NCI-H1694 treated with DMSO at 0.1 percent for 48 hours (cell line): ENCODE measurements around the gene EAF1.
"Not testable (repeated sequence)": the region's sequence is repeated elsewhere in the genome, so short reads cannot be mapped to it uniquely, and the experiment has no call there.

ENCODE experiments used
- DNase-seq: peaks from one replicate; lab custom pipeline; 2025; lab: John Stamatoyannopoulos, UW

EAF1 gene

DNA sequence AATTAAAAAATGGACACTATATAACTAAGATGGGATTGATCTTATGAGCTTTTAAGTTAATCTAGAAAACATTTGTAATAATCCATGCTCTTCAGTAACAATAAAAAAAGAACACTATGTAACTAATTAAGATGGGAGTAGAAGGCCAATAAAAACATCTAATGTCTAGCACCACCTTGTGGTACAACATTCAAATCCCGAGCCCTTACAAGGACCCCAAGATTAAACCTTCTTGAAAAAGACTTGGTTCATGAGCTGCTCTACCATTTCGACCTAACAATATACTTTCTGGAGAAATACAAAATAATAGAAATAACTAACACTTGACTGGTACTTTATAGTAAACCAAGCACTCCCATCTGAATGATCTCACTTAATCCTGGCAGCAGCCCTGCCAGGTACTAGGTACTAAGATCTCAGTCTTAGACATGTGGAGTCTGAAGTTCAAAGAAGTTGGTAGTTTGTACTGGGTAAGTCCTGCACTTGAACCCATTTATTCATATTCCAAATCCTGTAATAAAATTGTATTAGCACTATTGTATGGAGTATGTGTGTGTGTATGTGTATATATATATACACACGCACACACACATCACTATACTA is 21.8 kb upstream of the EAF1 start:
- DNase-seq, result peak; percentile 37

- DNase-seq, result no peak
Observed at GRCh38 chr3:15409239-15409638, 18.2 kb upstream of the EAF1 start.

GRCh38 chr3:15409774-15410173 is 17.6 kb upstream of the EAF1 start:
- DNase-seq, result no peak

- not testable (repeated sequence) for DNase-seq
Observed at GRCh38 chr3:15410966-15411365, 16.4 kb upstream of the EAF1 start.

DNA sequence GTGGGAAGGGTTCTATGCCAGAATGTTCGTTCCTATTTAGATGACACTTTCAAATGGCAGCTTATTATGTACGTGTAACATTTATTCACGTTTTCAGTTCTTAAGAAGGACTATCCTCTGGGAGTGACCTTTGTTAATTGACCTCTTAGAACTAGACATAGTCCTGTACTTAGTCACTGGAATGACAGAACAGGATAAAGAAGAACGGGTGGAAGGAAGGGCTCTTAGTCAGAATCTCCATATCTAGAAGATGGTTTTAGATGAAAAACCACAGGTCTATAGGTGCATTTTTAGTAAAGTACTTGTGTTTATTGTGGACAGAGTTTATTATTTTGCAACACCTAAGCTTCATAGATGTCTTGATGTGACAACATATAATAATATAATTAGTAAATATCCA is 6.5 kb upstream of the EAF1 start:
- no peak for DNase-seq

- no peak for DNase-seq
Observed at GRCh38 chr3:15426579-15427118, 749 bp upstream of the EAF1 start.

GRCh38 chr3:15427981-15428380 is 583 bp downstream of the EAF1 start:
- DNase-seq, result no peak

DNA sequence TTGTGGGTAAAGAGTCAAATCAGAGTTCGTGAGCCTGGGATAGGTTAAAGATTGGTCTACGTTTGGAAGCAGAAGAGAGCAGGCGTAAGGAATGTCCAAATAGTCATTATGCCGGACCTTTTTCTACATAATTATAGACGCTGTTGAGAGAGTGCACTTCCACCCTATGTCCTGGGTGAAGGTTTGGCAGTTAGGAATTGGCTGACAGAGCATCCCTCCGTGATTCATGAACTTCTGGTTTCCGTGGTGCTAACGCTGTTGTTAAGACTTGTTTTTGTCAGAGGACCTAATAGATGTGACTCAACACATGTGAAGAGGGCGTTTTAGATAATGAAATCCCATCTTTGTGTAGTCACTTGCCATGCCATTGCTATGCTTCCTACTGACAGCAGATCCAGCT is 1.1 kb downstream of the EAF1 start:
- no peak for DNase-seq

DNA sequence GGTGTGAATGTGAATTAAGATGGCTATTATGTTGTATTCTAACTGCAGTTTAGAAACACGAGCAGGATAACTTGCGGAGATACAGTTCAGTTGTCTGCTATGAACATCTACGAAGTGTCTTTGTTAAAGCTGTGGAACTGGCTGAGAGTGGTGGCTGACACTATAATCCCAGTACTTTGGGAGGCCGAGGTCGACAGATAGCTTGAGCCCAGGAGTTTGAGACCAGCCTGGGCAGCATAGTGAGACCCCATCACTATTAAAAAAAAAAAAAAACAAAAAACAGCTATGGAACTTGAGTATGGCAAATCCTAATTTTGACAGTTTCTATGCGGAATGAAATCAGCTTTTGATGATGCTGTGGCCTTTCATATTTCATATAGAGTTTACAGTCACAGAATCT is 1.7 kb downstream of the EAF1 start:
- no peak for DNase-seq

GRCh38 chr3:15430624-15431023 is 3.2 kb downstream of the EAF1 start:
- DNase-seq, result no peak

GRCh38 chr3:15431256-15431837 is 3.9 kb downstream of the EAF1 start:
- DNase-seq, result no peak

GRCh38 chr3:15433531-15433930 is 6.1 kb downstream of the EAF1 start:
- no peak for DNase-seq

DNA sequence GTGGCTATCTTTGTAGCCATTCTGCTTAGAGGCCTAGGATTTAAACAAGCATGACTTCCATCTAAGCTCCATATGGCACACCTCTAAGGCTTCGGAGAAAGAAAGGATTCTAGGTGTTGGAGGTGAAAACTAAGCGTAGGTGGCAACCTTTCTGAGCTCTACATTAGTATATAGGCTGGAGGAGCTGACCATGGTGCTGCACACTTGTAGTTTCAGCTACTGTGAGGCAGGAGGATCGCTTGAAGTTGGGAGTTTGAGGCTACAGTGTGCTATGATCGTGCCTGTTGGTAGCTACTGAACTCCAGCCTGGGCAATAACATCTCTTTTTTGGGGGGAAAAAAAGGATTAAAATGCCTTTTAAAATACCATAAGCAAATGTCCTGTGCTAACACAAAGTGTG is 7.4 kb downstream of the EAF1 start:
- DNase-seq, result no peak

- no peak for DNase-seq
Observed at GRCh38 chr3:15436246-15436645, 8.8 kb downstream of the EAF1 start.

DNA sequence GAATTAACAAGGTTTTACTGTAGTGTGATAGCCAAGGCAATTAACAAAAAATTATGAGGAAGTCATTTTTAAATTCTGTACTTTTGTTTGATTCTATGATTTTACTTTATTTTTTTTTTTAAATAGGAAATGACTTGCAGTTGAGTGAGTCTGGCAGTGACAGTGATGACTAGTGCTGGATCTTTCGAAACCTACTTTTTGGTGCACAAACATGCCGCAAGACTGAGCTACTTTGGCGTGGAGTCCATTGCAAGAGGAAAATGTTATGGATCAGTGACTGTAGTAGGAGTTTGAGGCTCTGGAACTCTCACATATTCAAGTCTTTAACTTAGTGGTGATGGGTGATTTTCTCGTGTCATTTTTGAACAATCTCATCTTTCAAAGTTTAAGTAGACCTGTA is 11.6 kb downstream of the EAF1 start:
- DNase-seq, result no peak

DNA sequence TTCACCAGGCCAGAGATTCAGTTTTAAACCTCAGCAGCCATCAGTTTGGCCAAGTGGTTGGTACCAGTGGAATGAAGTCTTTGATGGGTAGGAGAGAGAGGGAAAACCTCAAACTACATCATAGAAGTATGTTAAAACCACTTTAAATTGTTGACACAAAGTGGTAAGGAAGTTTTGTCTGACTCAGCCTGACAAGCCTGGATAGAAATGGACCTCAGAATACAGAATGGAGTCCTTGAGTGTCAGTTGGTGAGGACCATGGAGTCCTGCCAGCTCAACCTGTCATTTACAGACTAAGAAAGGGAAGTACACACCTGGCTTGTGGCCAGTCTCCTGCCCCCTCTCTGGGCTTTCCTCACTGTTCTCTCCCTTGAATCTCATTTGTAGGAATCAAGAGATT is 12.1 kb downstream of the EAF1 start:
- no peak for DNase-seq

- no peak for DNase-seq
Observed at GRCh38 chr3:15440891-15441290, 13.5 kb downstream of the EAF1 start.

DNA sequence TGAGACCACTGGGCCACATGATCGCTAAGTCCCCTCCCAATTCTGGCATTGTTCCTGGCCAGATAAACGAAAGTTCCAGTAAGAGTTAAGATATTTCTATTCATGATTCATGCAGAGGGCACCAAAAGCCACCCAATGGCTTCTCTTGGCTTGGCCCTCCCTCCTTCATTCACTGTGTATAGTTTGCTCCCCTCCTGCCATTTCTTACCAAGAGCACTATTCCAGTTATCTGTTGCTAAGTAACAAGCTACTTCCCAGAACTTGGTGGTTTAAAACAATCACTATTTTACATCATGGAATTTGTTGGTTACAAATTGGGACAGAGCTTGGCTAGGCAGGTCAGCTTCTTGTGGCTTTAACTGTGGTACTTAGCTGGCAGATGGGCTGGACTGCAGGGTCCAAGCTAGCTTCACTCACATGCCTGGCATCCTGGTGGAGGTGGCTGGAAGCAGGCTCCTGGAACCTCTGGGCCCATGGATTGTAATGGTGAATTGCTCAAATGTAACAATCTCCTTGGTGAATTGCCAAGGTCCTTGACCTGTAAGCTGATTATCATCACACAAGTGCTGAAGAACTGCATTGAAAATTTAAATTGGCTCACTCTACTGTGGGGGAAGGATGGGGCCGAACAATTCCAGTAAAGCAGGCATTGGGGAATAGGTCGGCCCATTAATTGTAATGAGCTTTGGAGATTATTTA is 16.6 kb downstream of the EAF1 start:
- DNase-seq, result no peak

DNA sequence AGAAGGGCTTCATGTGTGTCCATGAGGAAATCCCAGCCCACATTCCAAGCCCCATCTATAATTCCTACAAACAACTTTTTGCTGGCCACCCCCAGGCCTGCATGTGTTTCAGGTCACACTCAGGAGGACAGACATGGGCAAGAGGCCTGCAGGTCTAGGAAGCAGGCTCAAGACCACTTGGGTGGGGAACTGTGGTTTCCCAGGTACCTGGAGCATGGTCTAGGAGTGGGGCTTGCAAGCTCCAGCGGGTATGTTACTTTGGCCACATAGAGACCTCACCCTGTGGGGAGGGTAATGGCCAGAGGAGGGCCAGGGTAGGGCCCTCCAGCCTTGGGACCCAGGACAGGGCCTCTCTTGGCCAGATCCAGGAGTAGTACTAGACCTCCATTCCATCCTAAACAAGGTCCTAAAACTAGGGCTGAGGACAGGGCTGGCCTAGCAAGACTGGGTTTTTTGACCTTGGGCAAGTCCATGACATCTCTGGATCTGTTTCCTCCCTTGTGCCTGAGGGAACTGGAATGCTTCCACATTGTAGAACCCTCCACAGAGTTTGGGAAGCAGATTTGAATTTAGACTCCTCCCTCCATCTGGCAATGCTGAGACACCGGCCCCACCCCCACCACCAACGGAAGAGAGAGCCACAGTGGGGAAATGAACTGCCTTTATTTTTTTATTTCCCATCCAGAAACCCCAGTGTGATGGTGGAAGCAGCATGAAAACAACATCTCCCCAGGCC is 22.3 kb downstream of the EAF1 start:
- no peak for DNase-seq

- DNase-seq, result no peak
Observed at GRCh38 chr3:15450438-15451215, 23.2 kb downstream of the EAF1 start.

DNA sequence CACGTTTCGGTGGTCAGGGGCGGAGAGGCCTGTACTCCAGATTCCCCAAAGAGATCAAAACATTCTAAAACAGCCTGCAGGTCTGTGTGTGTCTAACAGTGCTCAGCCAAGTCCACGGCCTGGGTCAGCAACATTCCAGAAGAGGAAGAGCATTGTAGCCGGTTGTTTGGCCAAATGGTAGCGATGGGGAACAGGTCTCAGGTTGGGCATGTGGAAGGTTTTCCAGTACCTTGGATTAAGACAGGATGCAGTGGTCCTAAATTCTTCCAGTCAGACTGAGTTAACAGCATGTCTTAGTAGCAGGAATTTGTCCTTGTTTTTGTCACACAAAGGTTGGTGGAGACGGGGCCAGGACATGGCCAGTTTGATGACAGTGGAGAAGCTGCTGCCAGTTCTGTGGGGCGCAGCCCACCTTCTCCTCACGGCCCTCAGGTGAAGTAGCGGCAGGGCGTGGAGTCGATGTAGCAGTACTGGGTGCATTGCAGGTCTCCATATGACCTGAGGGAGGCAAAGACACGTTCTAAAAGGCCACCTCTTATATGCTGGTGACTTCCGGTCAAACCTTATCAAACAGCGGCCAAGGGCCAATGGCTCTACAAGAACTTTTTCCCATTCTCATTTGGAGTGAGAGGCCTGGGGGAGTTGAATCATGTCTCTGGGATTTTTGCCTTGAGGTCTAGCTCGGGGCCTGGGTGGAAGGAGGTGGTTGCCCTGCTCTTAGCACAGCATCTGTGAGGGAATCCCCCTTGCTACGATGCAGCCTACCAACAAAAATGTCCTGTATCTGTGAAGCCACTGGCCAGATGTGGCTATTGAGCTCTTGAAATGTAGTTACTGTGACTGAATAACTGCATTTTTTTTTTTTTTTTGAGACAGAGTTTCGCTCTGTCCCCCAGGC is 24.1 kb downstream of the EAF1 start:
- DNase-seq, result no peak
